Hair follicle dermal papilla cell (primary cell): Measurements from ENCODE around the gene KRT28. TPM values are rescaled to one million over a fixed set of nuclear protein-coding genes. Genes with fewer than 3 reads are reported as not detected.

Experiments used
- total RNA-seq: library from RNA; depleted of rRNA; stranded (reverse); fragments of >200 nt; gene quantifications from 2 replicates; pipeline ENCODE4 v1.2.3, GENCODE V29; 2012

The KRT28 gene, protein sequence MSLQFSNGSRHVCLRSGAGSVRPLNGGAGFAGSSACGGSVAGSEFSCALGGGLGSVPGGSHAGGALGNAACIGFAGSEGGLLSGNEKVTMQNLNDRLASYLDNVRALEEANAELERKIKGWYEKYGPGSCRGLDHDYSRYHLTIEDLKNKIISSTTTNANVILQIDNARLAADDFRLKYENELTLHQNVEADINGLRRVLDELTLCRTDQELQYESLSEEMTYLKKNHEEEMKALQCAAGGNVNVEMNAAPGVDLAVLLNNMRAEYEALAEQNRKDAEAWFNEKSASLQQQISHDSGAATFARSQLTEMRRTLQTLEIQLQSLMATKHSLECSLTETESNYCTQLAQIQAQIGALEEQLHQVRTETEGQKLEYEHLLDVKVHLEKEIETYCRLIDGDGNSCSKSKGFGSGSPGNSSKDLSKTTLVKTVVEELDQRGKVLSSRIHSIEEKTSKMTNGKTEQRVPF
- not detected in 2 replicates for total RNA-seq

DNA sequence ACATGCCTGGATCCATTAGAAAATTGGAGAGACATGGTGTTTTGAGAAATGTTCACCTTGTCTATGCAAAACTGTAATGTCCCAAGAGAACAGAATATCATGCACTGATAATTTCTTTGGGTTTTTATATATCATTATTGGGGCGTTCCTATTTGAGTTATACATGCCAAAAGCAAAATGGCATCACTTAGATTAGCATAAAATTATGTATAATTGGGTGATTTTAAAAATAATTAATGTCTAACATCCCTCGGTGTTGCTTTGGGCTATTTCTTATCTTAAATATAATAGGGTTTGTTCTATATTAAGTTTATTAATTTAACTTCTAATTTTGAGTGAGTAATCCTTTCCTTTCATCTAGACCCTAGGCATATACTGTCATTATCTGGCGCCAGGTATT is at the start of gene KRT28:
TSS of gene KRT28 (minus strand) at position 101 of the 400 bp plus-strand sequence. CDS start at position 35, 66 bp downstream.

DNA sequence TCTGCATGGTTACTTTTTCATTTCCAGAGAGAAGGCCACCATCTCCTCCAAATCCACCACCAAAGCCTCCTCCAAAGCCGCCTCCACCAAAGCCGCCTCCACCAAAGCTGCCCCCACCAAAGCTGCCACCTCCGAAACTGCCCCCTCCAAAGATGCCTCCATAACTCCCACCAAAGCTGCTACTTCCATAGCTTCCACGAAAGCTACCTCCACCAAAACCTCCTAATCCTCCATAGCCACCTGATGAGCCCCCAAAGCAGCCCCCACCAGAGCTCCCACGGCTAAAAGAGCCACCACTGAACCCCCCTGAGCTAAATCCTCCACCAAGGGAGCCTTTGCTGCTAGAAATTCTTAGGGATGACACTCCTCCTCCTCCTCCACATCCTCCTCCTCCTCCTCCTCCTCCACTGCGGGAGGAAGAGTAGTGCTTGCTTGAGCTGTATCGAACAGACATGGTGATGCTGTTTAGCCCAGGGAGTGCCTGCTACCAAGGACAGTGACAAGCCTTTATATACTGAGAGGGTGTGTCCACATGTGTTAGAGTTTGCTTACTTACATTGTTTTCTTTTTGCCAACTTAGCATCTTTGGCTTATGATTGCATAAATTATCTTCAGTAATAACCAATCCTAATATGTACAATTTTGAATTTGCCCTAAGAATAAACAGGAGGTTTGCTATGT is 22.5 kb upstream of the KRT28 start, which contains the start of gene KRT10:
TSS of gene KRT10 (minus strand) at position 483 of the 681 bp plus-strand sequence. CDS start at position 454, 29 bp downstream.

DNA sequence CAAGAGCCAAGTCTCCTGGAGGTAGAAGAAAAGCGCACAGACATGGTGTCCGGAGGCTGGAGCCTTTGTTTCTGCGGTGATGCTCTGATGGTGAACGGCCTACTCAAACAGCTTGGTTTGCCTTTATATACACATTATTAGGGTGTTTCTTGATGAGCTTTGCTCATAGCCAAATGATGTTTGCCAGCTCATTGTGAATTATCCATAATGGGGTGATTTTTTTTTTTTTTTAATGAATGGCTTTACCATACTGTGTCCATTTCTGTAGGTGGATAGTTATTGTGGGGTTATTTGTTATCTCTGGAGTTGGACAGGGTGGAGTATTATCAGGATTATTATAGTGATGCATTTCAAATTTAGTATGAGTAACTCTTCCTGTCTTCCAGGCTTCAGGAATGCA is 17.3 kb downstream of the KRT28 start, which contains the start of gene KRT27:
TSS of gene KRT27 (minus strand) at position 101 of the 400 bp plus-strand sequence. CDS start at position 44, 57 bp downstream.

DNA sequence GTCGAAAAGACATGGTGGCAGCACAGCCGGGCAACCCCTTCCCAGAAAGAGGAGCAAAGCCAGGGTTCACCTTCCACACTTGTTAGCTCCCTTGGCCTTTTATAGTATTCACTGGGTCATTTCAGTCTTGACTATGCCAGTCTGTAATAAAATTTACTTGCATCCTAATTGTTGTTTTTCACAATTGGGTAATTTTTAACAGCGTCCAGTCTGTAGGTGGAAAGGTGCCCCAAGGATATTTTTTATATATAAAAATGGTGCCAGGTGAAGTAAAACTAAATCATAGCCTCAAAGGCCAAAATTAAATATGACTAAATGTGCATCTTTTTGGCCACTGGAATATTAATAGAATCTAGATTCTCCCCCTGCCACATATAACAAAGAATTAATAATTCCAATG is 27.7 kb downstream of the KRT28 start, which contains the start of gene KRT26:
TSS of gene KRT26 (minus strand) at position 101 of the 400 bp plus-strand sequence. CDS start at position 13, 88 bp downstream.

DNA sequence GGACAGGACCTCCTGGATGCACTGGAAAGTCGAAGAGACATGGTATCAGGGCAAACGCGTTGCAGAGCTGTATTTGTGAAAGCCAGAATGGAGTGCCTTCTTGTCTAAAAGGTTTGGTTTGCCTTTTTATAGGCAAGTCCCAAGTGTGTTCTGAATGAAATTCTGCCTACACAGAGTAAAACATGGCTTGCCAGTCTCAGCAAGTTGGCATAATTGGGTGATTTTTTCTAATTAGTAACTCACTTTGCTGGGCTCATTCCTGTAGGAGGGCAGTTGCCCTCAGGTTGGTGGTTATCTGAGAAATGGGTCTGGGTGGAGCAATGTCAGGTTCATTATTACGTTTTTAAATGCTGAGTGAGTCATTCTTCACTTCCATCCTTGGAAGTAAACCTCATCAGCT is 44.5 kb downstream of the KRT28 start, which contains the start of gene KRT25:
TSS of gene KRT25 (minus strand) at position 101 of the 400 bp plus-strand sequence. CDS start at position 41, 60 bp downstream.

Other genes starting within 250 kb of the KRT28 start
- not detected in 2 replicates for gene CCR7, start 234.5 kb downstream of the KRT28 start, total RNA-seq
- 90.9 and 91.8 TPM in 2 replicates for gene SMARCE1, start 152.1 kb downstream of the KRT28 start, total RNA-seq
- gene KRT222, start 134.8 kb downstream of the KRT28 start, total RNA-seq, result not detected in 2 replicates
- gene KRT24, start 96.2 kb downstream of the KRT28 start, total RNA-seq, result not detected in 2 replicates
- gene KRT25, start 44.6 kb downstream of the KRT28 start, total RNA-seq, result not detected in 2 replicates
- not detected in 2 replicates for gene KRT26, start 27.8 kb downstream of the KRT28 start, total RNA-seq
- not detected in 2 replicates for gene KRT27, start 17.4 kb downstream of the KRT28 start, total RNA-seq
- gene KRT10, start 22.7 kb upstream of the KRT28 start, total RNA-seq, result 2.1 and 3.4 TPM in 2 replicates
- gene KRT12, start 67.3 kb upstream of the KRT28 start, total RNA-seq, result not detected in 2 replicates
- not detected in 2 replicates for gene KRT20, start 85.3 kb upstream of the KRT28 start, total RNA-seq
- gene KRT23, start 137.7 kb upstream of the KRT28 start, total RNA-seq, result 0.16 and 0.85 TPM in 2 replicates
- gene KRT39, start 167.0 kb upstream of the KRT28 start, total RNA-seq, result not detected in 2 replicates
- gene KRT40, start 184.4 kb upstream of the KRT28 start, total RNA-seq, result not detected in 2 replicates
- gene KRTAP3-3, start 194.2 kb upstream of the KRT28 start, total RNA-seq, result not detected in 2 replicates
- not detected in 2 replicates for gene KRTAP3-2, start 199.9 kb upstream of the KRT28 start, total RNA-seq
- not detected in 2 replicates for gene KRTAP3-1, start 209.2 kb upstream of the KRT28 start, total RNA-seq
- 1.5 and 6.0 TPM in 2 replicates for gene KRTAP1-5, start 227.2 kb upstream of the KRT28 start, total RNA-seq
- not detected in 2 replicates for gene KRTAP1-4, start 230.2 kb upstream of the KRT28 start, total RNA-seq
- not detected in 2 replicates for gene KRTAP1-3, start 234.9 kb upstream of the KRT28 start, total RNA-seq
- not detected in 2 replicates for gene KRTAP1-1, start 241.5 kb upstream of the KRT28 start, total RNA-seq
- gene KRTAP2-1, start 247.4 kb upstream of the KRT28 start, total RNA-seq, result not detected in 2 replicates